ENCODE data around the gene TXNDC16.

Gene TXNDC16

DNA sequence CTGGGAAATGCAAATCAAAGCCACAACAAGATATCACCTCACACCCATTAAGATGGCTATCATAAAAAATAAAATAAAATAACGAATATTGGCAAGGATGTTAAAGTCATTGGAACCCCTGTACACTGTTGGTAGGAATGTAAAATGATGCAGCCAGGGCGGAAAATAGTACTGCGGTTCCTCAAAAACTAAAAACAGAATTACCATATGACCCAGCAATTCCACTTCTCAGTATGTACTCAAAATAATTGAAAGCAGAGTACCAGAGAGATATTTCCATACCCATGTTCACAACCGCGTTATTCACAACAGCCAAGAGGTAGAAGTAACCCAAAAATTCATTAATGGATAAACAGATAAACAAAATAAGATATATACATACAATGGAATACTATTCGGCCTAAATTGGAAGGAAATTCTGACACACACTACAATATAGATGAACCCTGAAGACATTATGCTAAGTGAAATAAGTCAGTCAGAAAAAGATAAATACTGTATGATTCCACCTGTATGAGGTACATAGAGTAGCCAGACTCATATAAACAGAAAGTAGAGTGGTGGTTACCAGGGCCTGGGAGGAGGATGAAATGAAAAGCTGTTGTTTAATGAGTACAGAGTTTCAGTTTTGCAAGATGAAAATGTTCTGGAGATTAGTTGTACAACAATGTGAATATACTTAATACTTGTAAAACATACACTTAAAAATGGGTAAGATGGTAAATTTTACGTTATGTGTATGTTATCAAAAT, 84.6 kb downstream of the TXNDC16 start:
- H3K4me3 ChIP-seq (ENCODE audit: low read depth, low read length): no peak overlapping the region
- TF ChIP-seq, protein P1, sequence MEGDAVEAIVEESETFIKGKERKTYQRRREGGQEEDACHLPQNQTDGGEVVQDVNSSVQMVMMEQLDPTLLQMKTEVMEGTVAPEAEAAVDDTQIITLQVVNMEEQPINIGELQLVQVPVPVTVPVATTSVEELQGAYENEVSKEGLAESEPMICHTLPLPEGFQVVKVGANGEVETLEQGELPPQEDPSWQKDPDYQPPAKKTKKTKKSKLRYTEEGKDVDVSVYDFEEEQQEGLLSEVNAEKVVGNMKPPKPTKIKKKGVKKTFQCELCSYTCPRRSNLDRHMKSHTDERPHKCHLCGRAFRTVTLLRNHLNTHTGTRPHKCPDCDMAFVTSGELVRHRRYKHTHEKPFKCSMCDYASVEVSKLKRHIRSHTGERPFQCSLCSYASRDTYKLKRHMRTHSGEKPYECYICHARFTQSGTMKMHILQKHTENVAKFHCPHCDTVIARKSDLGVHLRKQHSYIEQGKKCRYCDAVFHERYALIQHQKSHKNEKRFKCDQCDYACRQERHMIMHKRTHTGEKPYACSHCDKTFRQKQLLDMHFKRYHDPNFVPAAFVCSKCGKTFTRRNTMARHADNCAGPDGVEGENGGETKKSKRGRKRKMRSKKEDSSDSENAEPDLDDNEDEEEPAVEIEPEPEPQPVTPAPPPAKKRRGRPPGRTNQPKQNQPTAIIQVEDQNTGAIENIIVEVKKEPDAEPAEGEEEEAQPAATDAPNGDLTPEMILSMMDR (IDR thresholded peaks at IDR 0.05; ENCODE audit: borderline replicate concordance, insufficient read depth, low read depth, low read length): no peak

DNA sequence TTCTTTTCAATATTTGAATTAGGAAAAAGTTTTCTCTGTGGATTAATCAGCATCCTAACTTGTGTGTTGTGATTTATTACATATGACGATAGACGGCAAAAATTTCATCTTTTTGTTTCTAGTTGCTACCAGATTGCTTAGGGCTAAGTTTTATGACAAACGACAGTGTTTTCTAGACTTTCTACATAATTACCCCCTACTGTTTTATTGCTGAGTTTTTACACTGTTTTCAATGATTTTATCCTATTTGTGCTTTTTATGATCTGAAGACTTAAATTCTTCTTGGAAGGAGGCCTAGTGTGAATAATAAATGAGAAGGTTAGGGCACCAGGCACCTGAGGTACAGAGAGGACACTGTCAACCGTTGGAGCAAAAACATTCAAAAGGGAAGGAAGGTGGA, 88.1 kb downstream of the TXNDC16 start:
- TF ChIP-seq, protein P1 (IDR thresholded peaks at IDR 0.05; ENCODE audit: borderline replicate concordance, insufficient read depth, low read depth, low read length): no peak

DNA sequence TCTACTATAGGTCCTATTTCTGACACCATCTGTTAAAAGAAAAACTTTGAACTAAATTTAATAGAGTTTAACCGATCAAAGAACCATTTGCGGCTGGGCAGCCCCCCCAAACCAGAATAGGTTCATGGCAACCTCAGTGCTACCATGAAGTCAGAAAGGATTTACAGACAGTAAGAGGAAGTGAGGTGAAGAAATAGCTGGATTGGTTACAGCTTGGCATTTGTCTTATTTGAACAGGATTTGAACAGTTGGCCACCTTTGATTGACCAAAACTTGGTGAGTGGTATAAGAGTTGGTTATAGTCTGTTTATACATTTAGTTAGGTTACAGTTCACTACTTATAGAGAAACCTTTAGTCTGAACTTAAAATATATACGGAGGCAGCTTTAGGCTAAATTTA, 88.9 kb downstream of the TXNDC16 start:
- TF ChIP-seq, protein P1 (IDR thresholded peaks at IDR 0.05; ENCODE audit: borderline replicate concordance, insufficient read depth, low read depth, low read length): no peak

More for the DNA sequence above, 88.1 kb downstream of the TXNDC16 start:
- no peak overlapping the region for H3K4me3 ChIP-seq (ENCODE audit: low read depth, low read length)

DNA sequence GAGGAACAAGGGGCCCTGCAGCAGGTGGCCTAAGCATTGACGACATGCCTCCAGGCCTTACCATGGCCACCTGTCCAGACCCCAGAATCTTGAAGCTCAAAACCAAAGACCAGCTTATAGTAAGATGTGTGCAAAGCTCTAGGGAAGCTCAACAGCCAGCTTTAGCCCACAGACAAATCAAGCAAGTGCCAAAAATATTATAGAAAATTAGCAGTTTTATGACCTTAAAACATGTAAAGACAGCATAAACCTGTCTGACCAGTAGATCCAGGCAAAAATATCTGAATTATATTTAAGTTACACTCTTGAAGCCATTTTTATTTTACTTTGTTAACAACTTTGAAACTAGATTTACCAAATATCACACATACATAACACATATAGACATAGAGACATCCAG, 90.6 kb downstream of the TXNDC16 start:
- no peak overlapping the region for H3K4me3 ChIP-seq (ENCODE audit: low read depth, low read length)
- TF ChIP-seq, protein P1 (IDR thresholded peaks at IDR 0.05; ENCODE audit: borderline replicate concordance, insufficient read depth, low read depth, low read length): no peak

More for the DNA sequence above, 88.9 kb downstream of the TXNDC16 start:
- no peak overlapping the region for H3K4me3 ChIP-seq (ENCODE audit: low read depth, low read length)

DNA sequence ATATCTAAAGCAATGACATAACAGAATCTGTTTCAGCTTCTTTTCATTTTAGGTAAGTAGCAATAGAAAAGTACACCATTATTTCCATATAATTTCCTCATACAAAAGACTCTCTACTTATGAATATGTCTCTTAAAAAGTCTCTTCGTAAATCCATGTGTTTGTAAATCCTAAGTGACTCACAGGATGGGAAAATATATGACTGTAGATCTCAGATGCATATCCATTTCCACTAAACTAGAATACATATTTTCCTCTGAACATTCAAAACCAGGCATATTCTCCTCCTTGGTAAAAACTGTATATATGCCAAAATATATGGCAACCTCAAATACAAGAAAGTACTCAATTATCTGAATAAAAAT, 93.6 kb downstream of the TXNDC16 start:
- H3K4me3 ChIP-seq (ENCODE audit: low read depth, low read length): no peak overlapping the region
- TF ChIP-seq, protein P1 (IDR thresholded peaks at IDR 0.05; ENCODE audit: borderline replicate concordance, insufficient read depth, low read depth, low read length): no peak

DNA sequence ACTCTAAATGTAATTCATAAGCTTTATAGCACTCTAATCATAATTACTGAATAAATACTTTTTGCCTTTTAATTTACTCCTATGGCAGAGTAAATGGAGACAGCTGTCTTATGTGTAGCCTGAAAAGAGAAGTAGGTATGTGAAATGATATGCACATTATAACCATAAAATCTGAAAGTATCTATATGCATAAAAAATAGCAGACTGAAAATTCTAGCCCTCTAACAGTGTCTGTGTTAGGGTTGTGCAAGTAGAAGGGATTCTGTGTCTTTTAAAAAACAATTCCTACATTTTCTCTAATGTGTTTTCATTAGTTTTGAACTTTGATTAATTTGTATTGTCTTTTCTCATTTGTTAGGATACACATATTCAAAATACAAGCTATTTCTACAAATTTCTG, 94.9 kb downstream of the TXNDC16 start:
- TF ChIP-seq, protein P1 (IDR thresholded peaks at IDR 0.05; ENCODE audit: borderline replicate concordance, insufficient read depth, low read depth, low read length): no peak
- H3K4me3 ChIP-seq (ENCODE audit: low read depth, low read length): no peak overlapping the region

All from GM12875 (cell line).